CD4-positive, alpha-beta T cell treated with Interleukin-10 for 1 hour (primary cell): Measurements from ENCODE around the gene PLEKHA5.
"Not testable (repeated sequence)": the region's sequence is repeated elsewhere in the genome, so short reads cannot be mapped to it uniquely, and the experiment has no call there.

Source experiments
- DNase-seq: peaks from one replicate; pipeline ENCODE4 v3.0.0-alpha.2; 2020

The PLEKHA5 gene

GRCh38 chr12:19203539-19204506 is 74.3 kb downstream of the PLEKHA5 start:
- no peak for DNase-seq

- no peak for DNase-seq
These were observed 75.6 kb downstream of the PLEKHA5 start for GRCh38 chr12:19205120-19205519.

GRCh38 chr12:19206493-19207077 is 77.1 kb downstream of the PLEKHA5 start:
- DNase-seq = no peak

- no peak for DNase-seq
These were observed 78.9 kb downstream of the PLEKHA5 start for GRCh38 chr12:19208456-19208855.

GRCh38 chr12:19209661-19210060 is 80.1 kb downstream of the PLEKHA5 start:
- no peak for DNase-seq

- DNase-seq = no peak
These were observed 82.3 kb downstream of the PLEKHA5 start for GRCh38 chr12:19211802-19212201.

GRCh38 chr12:19212245-19212644 is 82.7 kb downstream of the PLEKHA5 start:
- DNase-seq = no peak

- DNase-seq = no peak
These were observed 84.5 kb downstream of the PLEKHA5 start for GRCh38 chr12:19214020-19214419.

- DNase-seq = no peak
These were observed 85.6 kb downstream of the PLEKHA5 start for GRCh38 chr12:19215115-19215514.

- no peak for DNase-seq
These were observed 87.9 kb downstream of the PLEKHA5 start for GRCh38 chr12:19217446-19217845.

- no peak for DNase-seq
These were observed 90.7 kb downstream of the PLEKHA5 start for GRCh38 chr12:19220205-19220604.

- no peak for DNase-seq
These were observed 91.4 kb downstream of the PLEKHA5 start for GRCh38 chr12:19220852-19221466.

- DNase-seq = no peak
These were observed 93.0 kb downstream of the PLEKHA5 start for GRCh38 chr12:19222558-19222957.

GRCh38 chr12:19223018-19223417 is 93.5 kb downstream of the PLEKHA5 start:
- no peak for DNase-seq

- no peak for DNase-seq
These were observed 94.2 kb downstream of the PLEKHA5 start for GRCh38 chr12:19223695-19224094.

GRCh38 chr12:19224746-19225145 is 95.2 kb downstream of the PLEKHA5 start:
- DNase-seq = no peak

GRCh38 chr12:19227190-19227879 is 97.8 kb downstream of the PLEKHA5 start:
- no peak for DNase-seq

GRCh38 chr12:19227880-19228210 is 98.3 kb downstream of the PLEKHA5 start:
- no peak for DNase-seq

GRCh38 chr12:19229021-19229420 is 99.5 kb downstream of the PLEKHA5 start:
- not testable (repeated sequence) for DNase-seq

GRCh38 chr12:19230299-19230866 is 100.8 kb downstream of the PLEKHA5 start:
- DNase-seq = no peak

- no peak for DNase-seq
These were observed 101.4 kb downstream of the PLEKHA5 start for GRCh38 chr12:19230896-19231295.

- DNase-seq = no peak
These were observed 104.7 kb downstream of the PLEKHA5 start for GRCh38 chr12:19234171-19234704.
